ENCODE data around the gene AKT1S1. TPM values are rescaled to one million over a fixed set of nuclear protein-coding genes. Genes with fewer than 3 reads are reported as not detected.
A peak's percentile ranks its signal among the peaks of the same experiment; 100 is the strongest.

AKT1S1 gene
- total RNA-seq, 4 donors from 2014 or later, result 14.4 to 24.6 (median 19.7) TPM

GRCh38 chr19:49906879-49907564 lies 29.9 kb upstream of the AKT1S1 start:
- no peak overlapping the region for H3K27ac ChIP-seq
- no peak for ATAC-seq
- H3K27me3 ChIP-seq, result no peaks in the 10 kb centered on the region
- H3K36me3 ChIP-seq, result peaks cover 0 to 46% of the 10 kb centered on the region in 2 donors
- no peak overlapping the region for H3K4me3 ChIP-seq
- WGBS, 2 donors (ENCODE audit: low coverage in 1 of 2), result 68 to 91% methylated on average over 7 to 16 of the region's 16 CpGs
- peaks cover 0 to 19% (median 4%) of the 10 kb centered on the region in 3 donors for H3K4me1 ChIP-seq
- no peaks in the 10 kb centered on the region for H3K9me3 ChIP-seq
- TF ChIP-seq POLR2AphosphoS5 (IDR thresholded peaks at IDR 0.05), result no peak
- TF ChIP-seq CTCF (IDR thresholded peaks at IDR 0.05), result no peak
- no peak for TF ChIP-seq EP300 (IDR thresholded peaks at IDR 0.05)
- TF ChIP-seq POLR2A (IDR thresholded peaks at IDR 0.05), result no peak

- no peaks in the 10 kb centered on the region for H3K9me3 ChIP-seq
- no peak overlapping the region for H3K27ac ChIP-seq
- H3K4me1 ChIP-seq, result no peaks in the 10 kb centered on the region
- no peaks in the 10 kb centered on the region for H3K27me3 ChIP-seq
- 49 to 89% methylated on average over 5 of the region's 6 CpGs for WGBS, 2 donors (ENCODE audit: low coverage in 1 of 2)
- H3K36me3 ChIP-seq, result peaks cover 0 to 35% of the 10 kb centered on the region in 2 donors
- TF ChIP-seq EP300 (IDR thresholded peaks at IDR 0.05) (no peak), CTCF (IDR thresholded peaks at IDR 0.05) (no peak), POLR2A (IDR thresholded peaks at IDR 0.05) (no peak), POLR2AphosphoS5 (IDR thresholded peaks at IDR 0.05) (no peak)
- no peak for ATAC-seq
- H3K4me3 ChIP-seq, result no peak overlapping the region
Measured at GRCh38 chr19:49904136-49904535, 27.0 kb upstream of the AKT1S1 start.

- H3K27me3 ChIP-seq, result peaks cover 9% of the 10 kb centered on the region
- no peak for TF ChIP-seq CTCF (IDR thresholded peaks at IDR 0.05)
- TF ChIP-seq POLR2A (IDR thresholded peaks at IDR 0.05), result no peak
- no peak for TF ChIP-seq EP300 (IDR thresholded peaks at IDR 0.05)
- TF ChIP-seq POLR2AphosphoS5 (IDR thresholded peaks at IDR 0.05), result no peak
- 27 to 30% methylated on average over 9 of the region's 20 CpGs for WGBS, 2 donors (ENCODE audit: low coverage in 1 of 2)
- peak; percentile 24 for ATAC-seq
- H3K27ac ChIP-seq, result peak within 1 kb of the TSS in 3 of 4 donors; percentile 26 to 66 (median 43)
- no peaks in the 10 kb centered on the region for H3K9me3 ChIP-seq
- peaks cover 0 to 17% (median 0%) of the 10 kb centered on the region in 3 donors for H3K4me1 ChIP-seq
- no peak within 1 kb of the TSS for H3K4me3 ChIP-seq
- no peaks in the 10 kb centered on the region for H3K36me3 ChIP-seq
Measured at GRCh38 chr19:49896863-49897621, 19.9 kb upstream of the AKT1S1 start, which contains the start of gene IL4I1. IL4I1 (minus strand) TSS chr19:49896887; CDS start chr19:49896160, 727 bp downstream.

GRCh38 chr19:49895566-49896297 lies 18.6 kb upstream of the AKT1S1 start:
- Histone ChIP-seq H3K4me3 (no peak overlapping the region), H3K36me3 (no peaks in the 10 kb centered on the region), H3K4me1 (peaks cover 0 to 22% (median 0%) of the 10 kb centered on the region in 3 donors), H3K9me3 (no peaks in the 10 kb centered on the region), H3K27me3 (peaks cover 17% of the 10 kb centered on the region), H3K27ac (no peak overlapping the region)
- TF ChIP-seq POLR2AphosphoS5 (IDR thresholded peaks at IDR 0.05), result no peak
- TF ChIP-seq CTCF (IDR thresholded peaks at IDR 0.05), result no peak
- TF ChIP-seq EP300 (IDR thresholded peaks at IDR 0.05), result no peak
- TF ChIP-seq POLR2A (IDR thresholded peaks at IDR 0.05), result no peak
- WGBS, 2 donors (ENCODE audit: low coverage in 1 of 2), result 60 to 71% methylated on average over 1 of the region's 17 CpGs
- no peak for ATAC-seq
